Stimulated activated CD8-positive, alpha-beta memory T cell treated with anti-CD3 and anti-CD28 coated beads, Interleukin-2, amount 100 ng/mL, for 48 hours (primary cell): ENCODE data around the gene MASP2.
"Not testable (repeated sequence)": the region's sequence is repeated elsewhere in the genome, so short reads cannot be mapped to it uniquely, and the experiment has no call there.

Source experiments
- DNase-seq, 2 donors: peaks; one replicate each; pipeline ENCODE4 v3.0.0-alpha.2; 2020; ENCODE audit warnings: low read depth in 2 of 2

The MASP2 gene

GRCh38 chr1:11037740-11038182 lies 9.3 kb downstream of the MASP2 start:
- DNase-seq: peak; percentile 76 to 83

GRCh38 chr1:11037019-11037739 lies 9.9 kb downstream of the MASP2 start:
- not testable (repeated sequence) for DNase-seq

- DNase-seq: no peak
Observed at GRCh38 chr1:11031624-11032262, 15.3 kb downstream of the MASP2 start.

GRCh38 chr1:11030865-11031264 lies 16.2 kb downstream of the MASP2 start:
- no peak for DNase-seq

GRCh38 chr1:11028018-11028417 lies 19.0 kb downstream of the MASP2 start:
- DNase-seq: no peak

- no peak for DNase-seq
Observed at GRCh38 chr1:11027316-11027715, 19.7 kb downstream of the MASP2 start.

GRCh38 chr1:11026903-11027302 lies 20.1 kb downstream of the MASP2 start:
- DNase-seq: no peak

- no peak for DNase-seq
Observed at GRCh38 chr1:11026052-11026451, 21.0 kb downstream of the MASP2 start.

GRCh38 chr1:11025618-11026017 lies 21.4 kb downstream of the MASP2 start:
- no peak for DNase-seq

- no peak for DNase-seq
Observed at GRCh38 chr1:11024874-11025203, 22.2 kb downstream of the MASP2 start.

- DNase-seq: no peak
Observed at GRCh38 chr1:11024154-11024873, 22.7 kb downstream of the MASP2 start.

- no peak for DNase-seq
Observed at GRCh38 chr1:11023201-11023600, 23.8 kb downstream of the MASP2 start.

GRCh38 chr1:11019971-11020370 lies 27.1 kb downstream of the MASP2 start:
- no peak for DNase-seq

- DNase-seq: not testable (repeated sequence)
Observed at GRCh38 chr1:11019358-11019757, 27.7 kb downstream of the MASP2 start.

GRCh38 chr1:11013160-11013531 lies 33.9 kb downstream of the MASP2 start:
- DNase-seq: no peak

GRCh38 chr1:11012260-11013159 lies 34.5 kb downstream of the MASP2 start, which contains the start of gene TARDBP:
TSS of gene TARDBP (plus strand) at chr1:11012654. CDS start at chr1:11013728, 1,074 bp downstream.
- peak; percentile 83 to 84 for DNase-seq

- no peak for DNase-seq
Observed at GRCh38 chr1:11000526-11000925, 46.5 kb downstream of the MASP2 start.

GRCh38 chr1:10996100-10996499 lies 50.9 kb downstream of the MASP2 start:
- DNase-seq: no peak

- DNase-seq: no peak
Observed at GRCh38 chr1:10992864-10993263, 54.2 kb downstream of the MASP2 start.

- DNase-seq: not testable (repeated sequence)
Observed at GRCh38 chr1:10992004-10992403, 55.0 kb downstream of the MASP2 start.

- DNase-seq: no peak
Observed at GRCh38 chr1:10990828-10991227, 56.2 kb downstream of the MASP2 start.
